Stimulated activated CD4-positive, alpha-beta T cell treated with anti-CD3 and anti-CD28 coated beads, Interleukin-4, amount 100 ng/mL, for 1 hour (primary cell): Measurements from ENCODE around the gene FOXD2.
A peak's percentile ranks its signal among the peaks of the same experiment; 100 is the strongest.

Experiments
- DNase-seq: peaks from one replicate; pipeline ENCODE4 v3.0.0-alpha.2; 2020

FOXD2 gene

DNA sequence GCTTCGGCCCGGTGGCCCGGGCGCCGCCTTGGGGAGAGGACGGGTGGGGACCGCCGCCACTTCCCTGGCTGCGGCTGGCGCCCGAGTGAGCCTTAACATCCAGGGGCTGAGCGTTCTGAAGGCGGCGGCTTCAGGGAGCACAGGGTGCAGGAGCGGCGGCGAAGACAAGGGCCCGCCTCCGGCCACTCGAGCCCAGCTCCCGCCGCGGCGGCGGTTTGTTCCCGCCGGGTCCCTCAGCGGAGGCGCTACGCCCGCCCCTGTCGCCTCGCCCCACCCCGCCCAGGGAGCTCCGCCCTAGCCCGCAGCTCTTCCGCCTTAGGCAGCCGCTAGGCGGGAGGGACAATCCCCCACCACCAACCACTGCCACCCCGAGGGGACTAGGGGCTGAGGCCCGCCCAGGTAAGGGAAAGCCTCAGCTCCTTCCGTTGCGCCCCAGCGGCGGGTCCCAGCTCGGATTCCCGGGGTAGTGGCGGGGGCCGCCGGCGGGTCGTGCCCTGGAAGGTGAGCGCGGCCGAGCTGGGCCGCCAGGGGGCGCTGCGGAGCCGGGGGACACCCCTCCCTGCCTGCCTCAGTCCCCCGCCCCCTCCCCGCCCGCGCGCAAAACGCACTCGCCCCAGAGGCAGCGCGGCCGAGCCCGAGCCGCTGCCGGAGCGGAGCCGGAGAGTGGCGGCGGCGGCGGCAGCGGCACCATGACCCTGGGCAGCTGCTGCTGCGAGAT, at the start of gene FOXD2:
TSS of gene FOXD2 (plus strand) at position 598 of the 718 bp plus-strand sequence. CDS start at position 690, 92 bp downstream.
- peak; percentile 94 for DNase-seq

DNA sequence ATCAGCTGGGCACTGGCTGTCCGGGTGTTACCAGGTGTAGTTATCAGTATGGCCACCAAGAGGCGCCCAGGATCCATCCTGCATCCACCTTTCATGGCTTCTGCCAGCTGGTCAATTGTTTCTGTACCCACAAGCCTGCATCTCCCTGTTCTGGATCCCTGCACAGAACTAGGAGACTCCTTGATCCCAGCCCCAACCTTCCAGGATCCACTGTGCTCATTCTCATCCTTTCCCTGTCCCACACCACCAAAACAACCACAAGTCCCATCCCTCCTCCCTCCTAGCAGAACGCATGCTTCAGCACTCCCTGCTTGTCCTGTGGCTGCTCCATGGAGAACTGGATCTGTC, 49.0 kb upstream of the FOXD2 start:
- peak; percentile 42 for DNase-seq

DNA sequence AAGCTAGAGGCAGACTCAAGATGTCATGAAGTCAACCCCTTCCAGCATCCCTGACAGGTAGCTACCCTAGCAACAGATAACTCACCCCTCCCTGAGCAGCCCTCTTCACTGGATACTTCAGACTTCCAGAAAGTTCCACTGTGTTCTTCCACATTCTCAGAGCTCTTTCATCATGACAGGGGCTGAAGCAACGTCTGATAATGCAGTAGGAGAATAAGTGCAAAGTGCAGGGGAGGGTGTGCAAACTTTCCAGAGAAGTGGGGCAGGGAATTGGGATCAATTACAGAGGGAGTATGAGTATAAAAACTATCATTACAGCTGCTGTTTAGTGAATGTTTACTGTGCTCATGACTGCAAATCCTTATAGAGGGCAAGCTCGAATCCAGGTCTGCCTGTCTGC, 48.1 kb upstream of the FOXD2 start:
- no peak for DNase-seq

GRCh38 chr1:47390843-47391242, 47.0 kb upstream of the FOXD2 start:
- no peak for DNase-seq

- no peak for DNase-seq
Measured at GRCh38 chr1:47393141-47393540, 44.7 kb upstream of the FOXD2 start.

GRCh38 chr1:47395433-47395832, 42.4 kb upstream of the FOXD2 start:
- DNase-seq, result no peak

GRCh38 chr1:47396671-47397196, 41.1 kb upstream of the FOXD2 start:
- DNase-seq, result no peak

DNA sequence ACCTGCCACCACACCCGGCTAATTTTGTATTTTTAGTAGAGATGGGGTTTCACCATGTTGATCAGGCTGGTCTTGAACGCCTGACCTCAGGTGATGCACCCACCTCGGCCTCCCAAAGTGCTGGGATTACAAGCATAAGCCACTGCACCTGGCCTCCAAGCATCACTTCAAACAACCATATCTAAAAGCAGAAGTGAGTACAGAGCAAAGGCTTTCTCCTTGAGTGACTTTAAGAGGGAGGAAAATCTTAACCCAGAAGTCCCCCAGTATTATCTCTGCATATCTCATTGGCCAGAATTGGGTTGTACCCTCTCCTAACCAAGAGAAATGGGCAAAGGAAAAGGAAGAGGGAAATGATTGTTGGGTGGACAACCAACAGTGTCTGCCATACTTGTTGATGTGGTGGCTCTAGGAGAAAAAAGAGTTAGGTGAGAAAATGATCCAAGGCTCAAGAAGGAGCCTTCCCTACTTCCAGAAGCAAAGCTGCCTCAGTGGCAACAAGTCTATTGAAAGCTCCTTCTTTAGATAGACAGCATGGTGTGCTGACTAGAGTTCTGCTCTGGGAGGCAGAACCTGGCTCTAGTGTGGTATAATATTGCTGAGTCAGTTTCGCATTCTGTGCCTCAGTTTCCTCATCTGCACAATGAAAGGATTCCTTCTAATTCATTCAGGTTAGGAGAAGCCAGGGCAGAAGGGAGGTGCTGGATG, 38.6 kb upstream of the FOXD2 start:
- no peak for DNase-seq

DNA sequence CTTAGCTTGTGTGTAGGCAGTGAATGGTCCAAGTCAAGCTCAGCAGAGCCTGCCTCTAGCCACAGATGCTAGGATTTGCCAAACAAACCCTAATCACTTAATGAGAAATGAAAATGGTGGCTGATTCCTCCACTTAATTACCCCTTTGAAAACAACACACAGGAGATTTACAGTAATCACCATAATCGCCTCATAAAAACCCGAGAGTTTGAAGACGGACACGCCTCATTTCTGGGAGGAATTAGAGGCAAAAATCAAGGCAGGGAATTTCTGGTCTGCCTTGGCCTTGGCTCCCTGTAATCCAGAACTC, 38.0 kb upstream of the FOXD2 start:
- no peak for DNase-seq

DNA sequence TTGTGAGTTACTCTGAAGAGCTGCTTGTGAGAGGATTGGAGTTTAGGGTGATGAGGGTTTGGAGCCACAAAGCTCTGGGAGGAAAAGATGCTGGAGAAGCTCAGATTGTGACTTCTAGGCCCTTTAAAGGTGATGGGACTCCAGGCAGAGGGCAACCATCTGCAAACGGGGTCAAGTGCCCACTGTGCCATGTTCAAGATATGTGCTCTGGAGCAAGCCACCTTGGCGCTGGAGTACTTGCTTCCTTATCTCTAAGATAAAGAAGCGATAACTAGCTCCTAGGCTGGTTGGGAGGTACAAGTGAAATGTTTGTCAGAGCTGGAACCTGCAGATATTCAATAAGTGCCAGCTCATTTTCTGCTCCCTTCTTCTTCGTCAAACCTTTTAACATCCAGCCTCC, 36.1 kb upstream of the FOXD2 start:
- DNase-seq, result no peak

DNA sequence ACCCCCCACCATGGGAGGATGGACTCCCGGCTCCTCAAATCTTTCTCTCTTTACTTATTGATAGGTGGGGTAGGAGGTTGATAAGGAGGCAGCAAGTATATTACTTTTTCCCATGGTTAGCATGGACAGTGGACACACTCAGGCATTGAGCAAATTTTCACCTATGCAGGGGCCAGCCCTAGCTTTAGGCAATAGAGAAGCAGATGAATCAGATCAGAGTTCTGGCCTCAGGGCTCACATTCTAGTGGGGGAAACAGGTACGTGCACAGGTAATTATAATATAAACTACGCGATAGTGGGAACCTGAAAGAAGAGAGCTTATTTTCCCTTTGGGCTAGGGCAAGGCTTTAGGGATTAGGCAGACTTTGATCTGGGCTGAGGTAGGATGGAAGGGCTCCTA, 35.3 kb upstream of the FOXD2 start:
- DNase-seq, result no peak

DNA sequence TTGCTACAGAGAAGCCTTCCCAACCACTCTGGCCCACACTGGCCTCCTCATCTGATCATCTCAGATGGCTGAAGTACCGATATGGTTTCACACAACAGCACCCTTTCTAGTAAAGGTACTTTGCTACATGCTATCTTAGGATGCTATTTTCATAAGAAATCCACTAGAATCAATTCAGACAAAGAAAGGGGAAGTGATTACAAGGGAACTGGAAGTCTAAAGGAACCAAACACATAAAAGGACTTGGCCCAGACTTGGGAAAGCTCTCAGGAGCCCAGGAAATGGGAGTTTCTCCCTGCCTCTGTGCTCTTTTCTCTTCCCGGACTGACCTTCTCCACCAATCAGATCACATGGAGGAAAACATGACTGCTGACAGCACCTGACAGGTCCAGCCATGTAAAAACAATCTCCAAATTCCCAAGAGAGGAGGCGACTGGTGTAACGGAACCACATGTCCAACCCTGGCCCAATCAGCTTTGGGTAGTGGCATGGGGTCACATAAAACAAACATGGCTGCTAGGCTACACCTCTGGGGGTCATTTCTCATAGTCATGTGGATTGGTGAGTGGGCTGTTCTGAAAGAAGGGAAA, 34.4 kb upstream of the FOXD2 start:
- DNase-seq, result no peak

DNA sequence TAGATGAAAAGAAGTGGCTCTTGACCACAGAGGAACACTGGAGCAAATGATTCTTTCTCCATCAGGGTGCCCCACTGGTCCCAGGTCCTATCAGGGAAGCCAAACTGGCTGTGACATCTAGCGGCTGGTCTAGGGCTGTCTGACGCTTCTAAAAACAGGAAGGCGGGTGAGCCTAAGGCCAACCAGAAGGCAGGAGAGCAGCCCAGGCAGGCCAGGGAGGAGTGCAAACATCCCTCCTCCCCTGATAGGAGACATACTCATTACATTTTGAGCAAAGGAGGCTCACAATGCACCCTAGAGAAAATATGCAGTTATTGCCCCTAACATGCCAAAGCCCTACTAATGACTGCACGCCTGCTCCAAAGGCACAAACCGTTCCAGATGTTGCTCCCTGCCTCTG, 32.1 kb upstream of the FOXD2 start:
- DNase-seq, result no peak

DNA sequence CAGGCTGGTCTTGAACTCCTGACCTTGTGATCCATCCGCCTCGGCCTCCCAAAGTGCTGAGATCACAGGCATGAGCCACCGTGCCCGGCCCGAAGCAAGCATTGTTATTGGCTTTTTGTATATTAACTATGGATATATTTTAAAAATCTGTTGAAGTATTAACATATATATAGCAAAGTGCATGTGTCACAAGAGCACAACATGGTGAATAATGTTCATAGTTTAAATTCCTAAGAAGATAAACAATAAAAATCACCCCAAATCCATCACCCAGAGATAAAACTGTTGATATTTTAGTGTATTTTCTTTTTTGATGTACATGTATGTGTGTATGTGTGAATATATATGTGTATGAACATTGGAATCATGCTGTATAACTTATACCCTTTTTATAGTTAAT, 30.9 kb upstream of the FOXD2 start:
- DNase-seq, result no peak

DNA sequence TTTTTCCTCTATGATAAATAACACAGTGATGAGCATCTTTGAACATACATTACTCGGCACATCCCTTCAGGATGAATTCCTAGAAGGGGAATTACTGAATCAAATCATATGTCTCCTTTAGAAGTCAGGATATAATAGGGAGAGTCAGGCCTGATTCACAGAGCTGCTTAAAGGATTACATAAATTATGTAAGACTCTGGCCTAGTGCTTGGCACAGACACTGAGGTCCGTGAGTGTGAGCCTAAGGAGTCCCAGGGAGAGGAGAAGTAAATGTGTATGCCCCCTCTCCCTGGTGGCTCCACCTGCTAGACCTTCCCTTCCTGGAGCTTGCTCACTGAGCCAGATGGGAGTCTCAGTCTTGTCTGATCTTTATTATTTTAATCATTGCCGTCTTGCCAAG, 30.4 kb upstream of the FOXD2 start:
- DNase-seq, result no peak

DNA sequence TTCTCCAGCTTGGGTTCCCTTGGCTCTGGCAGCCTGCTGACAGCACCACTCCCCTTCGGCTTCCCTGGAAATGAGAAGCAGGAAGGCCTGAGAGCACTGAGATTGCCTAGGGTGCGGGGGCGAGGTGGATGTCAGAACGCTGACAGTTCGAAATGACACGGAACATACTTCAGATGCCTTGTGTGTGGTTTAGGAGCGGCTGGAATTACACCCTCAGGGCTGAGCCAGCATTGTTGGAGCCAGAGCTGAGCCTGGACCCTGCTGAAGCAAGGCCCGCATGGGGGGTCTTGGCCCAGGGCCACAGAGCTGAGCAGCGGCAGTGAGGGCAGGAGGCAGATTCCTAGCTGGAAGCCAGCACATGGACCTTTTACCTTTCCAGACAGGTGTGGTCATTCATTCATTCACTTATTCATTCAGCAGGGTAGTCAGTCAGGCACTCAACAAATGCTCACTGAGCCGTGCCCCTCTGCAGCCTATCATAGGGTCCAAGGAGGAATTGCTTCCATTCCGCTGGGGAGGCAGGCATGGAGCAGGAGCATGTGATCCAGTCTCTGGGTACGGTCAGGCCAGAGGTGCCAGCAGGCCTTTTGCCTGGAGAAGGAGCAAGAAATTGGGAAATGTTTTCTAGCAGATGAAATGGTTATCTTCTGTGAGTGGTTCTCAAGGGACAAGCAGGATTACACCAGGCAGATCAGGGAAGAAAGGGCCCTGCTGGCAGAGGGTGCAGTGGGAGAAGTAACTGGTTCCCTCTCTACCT, 28.4 kb upstream of the FOXD2 start:
- no peak for DNase-seq

- no peak for DNase-seq
Measured at GRCh38 chr1:47410068-47410455, 27.8 kb upstream of the FOXD2 start.

DNA sequence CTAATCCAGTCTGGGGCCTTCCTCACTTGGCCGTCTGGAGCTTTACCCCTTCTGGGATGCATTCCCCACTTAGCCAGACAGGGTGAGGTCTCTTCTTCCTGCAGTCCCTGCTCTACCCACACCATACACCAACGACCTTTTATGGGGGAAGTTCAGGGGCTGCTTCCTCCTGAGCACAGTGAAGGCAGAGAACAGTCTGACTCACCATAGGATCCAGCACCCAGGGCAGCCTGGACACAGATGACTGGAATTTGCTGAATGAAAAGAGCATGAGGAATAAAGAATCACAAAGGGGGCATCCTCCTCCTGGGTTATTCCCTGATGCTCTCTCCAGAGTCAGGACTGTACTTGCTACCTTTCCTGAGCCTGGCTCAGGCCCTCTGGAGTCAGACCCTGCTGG, 26.4 kb upstream of the FOXD2 start:
- no peak for DNase-seq

GRCh38 chr1:47412437-47412836, 25.4 kb upstream of the FOXD2 start:
- DNase-seq, result no peak

- no peak for DNase-seq
Measured at GRCh38 chr1:47415728-47416318, 22.0 kb upstream of the FOXD2 start, which contains the start of gene FOXE3. TSS of gene FOXE3 (plus strand) at chr1:47416285. CDS start at chr1:47416316, 31 bp downstream.

DNA sequence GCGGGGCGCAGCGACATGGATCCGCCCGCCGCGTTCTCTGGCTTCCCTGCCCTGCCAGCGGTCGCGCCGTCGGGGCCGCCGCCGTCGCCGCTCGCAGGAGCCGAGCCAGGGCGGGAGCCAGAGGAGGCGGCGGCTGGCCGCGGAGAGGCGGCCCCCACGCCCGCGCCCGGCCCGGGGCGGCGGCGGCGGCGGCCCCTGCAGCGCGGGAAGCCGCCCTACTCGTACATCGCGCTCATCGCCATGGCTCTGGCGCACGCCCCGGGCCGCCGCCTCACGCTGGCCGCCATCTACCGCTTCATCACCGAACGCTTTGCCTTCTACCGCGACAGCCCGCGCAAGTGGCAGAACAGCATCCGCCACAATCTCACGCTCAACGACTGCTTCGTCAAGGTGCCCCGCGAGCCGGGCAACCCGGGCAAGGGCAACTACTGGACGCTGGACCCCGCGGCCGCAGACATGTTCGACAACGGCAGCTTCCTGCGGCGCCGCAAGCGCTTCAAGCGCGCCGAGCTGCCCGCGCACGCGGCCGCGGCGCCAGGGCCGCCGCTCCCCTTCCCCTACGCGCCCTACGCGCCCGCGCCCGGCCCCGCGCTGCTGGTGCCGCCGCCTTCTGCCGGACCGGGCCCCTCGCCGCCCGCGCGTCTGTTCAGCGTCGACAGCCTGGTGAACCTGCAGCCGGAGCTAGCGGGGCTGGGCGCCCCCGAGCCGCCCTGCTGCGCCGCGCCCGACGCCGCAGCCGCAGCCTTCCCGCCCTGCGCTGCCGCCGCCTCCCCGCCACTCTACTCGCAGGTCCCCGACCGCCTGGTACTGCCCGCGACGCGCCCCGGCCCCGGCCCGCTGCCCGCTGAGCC, 21.3 kb upstream of the FOXD2 start:
- peak; percentile 8 for DNase-seq
